Colon (tissue), 2 donors: ENCODE data around the gene CACNG4.

ENCODE experiments used
- FAIRE-seq: peaks from 2 replicates; lab custom pipeline; 2012; peaks lifted over from hg19 to GRCh38; lab: Jason Lieb, UNC
- donor health status: control.
- donor health status: control.

Gene CACNG4

GRCh38 chr17:67066717-67067116 lies 102.2 kb downstream of the CACNG4 start:
- FAIRE-seq, result no peak

GRCh38 chr17:67067571-67068482 lies 103.3 kb downstream of the CACNG4 start:
- FAIRE-seq, result no peak

- FAIRE-seq, result no peak
These were observed 104.5 kb downstream of the CACNG4 start for GRCh38 chr17:67068999-67069398.

- FAIRE-seq, result no peak
These were observed 105.2 kb downstream of the CACNG4 start for GRCh38 chr17:67069603-67070136.

GRCh38 chr17:67071595-67071994 lies 107.1 kb downstream of the CACNG4 start:
- no peak for FAIRE-seq

- FAIRE-seq, result no peak
These were observed 108.4 kb downstream of the CACNG4 start for GRCh38 chr17:67072885-67073284.

GRCh38 chr17:67074781-67075180 lies 110.3 kb downstream of the CACNG4 start:
- no peak for FAIRE-seq

GRCh38 chr17:67076290-67076689 lies 111.8 kb downstream of the CACNG4 start:
- no peak for FAIRE-seq

- FAIRE-seq, result no peak
These were observed 113.8 kb downstream of the CACNG4 start for GRCh38 chr17:67078292-67078691.

- no peak for FAIRE-seq
These were observed 115.0 kb downstream of the CACNG4 start for GRCh38 chr17:67079491-67079890.

- no peak for FAIRE-seq
These were observed 116.3 kb downstream of the CACNG4 start for GRCh38 chr17:67080804-67081203.

- FAIRE-seq, result no peak
These were observed 117.6 kb downstream of the CACNG4 start for GRCh38 chr17:67082107-67082506.
